HG03159 (cell line): ENCODE measurements around the gene KLKB1.

Experiments used
- ATAC-seq: cut with Tn5 transposase; IDR thresholded peaks from one replicate; pipeline ENCODE4 v1.9.1; 2021; ENCODE audit warnings: mild to moderate bottlenecking, moderate library complexity; ENCODE audit not compliant: unreplicated experiment

KLKB1 gene

GRCh38 chr4:186227221-186227620 lies at the start of gene KLKB1:
KLKB1 (plus strand) TSS chr4:186227507; CDS start chr4:186228196, 689 bp downstream.
- ATAC-seq, result no peak

DNA sequence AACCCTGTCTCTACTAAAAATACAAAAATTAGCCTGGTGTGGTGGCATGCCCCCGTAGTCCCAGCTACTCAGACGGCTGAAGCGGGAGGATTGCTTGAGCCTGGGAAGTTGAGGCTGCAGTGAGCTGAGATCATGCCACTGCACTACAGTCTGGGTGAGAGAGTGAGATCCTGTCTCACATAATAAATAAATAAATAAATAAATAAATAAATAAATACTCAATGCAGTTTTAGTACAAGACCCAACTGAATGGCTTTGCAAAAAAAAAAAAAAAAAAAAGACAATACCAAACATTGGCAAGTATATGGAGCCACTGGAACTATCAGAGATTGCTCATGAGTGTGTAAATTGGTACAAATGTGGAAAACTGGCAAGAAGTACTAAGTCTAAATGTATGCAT lies 39.2 kb upstream of the KLKB1 start:
- no peak for ATAC-seq

GRCh38 chr4:186189656-186190055 lies 37.7 kb upstream of the KLKB1 start:
- ATAC-seq, result no peak

DNA sequence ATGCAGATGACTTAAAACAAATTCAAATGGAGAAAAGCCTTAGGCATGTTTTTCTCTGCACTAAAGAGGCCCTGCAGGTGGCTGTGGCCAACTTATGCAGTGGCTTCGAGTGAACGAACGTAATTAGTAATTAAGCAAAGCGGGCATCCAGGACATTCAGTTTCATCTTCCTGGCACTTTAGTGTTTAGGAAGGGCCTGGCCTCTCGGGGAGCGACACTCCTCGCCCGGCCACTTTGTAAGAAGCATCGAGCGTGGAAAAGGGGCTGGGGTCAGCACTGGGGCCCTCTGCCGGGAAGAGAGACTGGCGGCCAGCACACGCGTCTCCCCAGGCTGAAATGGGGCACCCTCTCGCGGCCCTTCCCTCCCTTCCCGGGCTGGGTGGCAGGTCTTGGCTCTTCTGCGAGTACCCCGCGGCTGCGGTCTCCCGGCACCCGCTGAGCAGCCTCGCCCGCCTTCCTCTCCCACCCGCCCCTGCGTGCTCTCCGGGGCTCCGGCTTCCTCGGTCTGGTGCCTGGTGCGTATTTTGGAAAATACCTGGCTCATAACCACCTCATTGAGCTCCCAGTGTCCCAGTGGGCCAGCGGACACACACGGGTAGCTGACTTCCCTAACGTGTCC lies 36.6 kb upstream of the KLKB1 start:
- peak; percentile 29 for ATAC-seq

GRCh38 chr4:186191200-186192065 lies 35.9 kb upstream of the KLKB1 start, which contains the start of gene CYP4V2:
CYP4V2 (plus strand) TSS chr4:186191567; CDS start chr4:186191824, 257 bp downstream.
- ATAC-seq, result peak; percentile 89

GRCh38 chr4:186192066-186192612 lies 35.2 kb upstream of the KLKB1 start:
- peak; percentile 19 for ATAC-seq

GRCh38 chr4:186193851-186194250 lies 33.5 kb upstream of the KLKB1 start:
- ATAC-seq, result no peak

GRCh38 chr4:186196063-186196462 lies 31.2 kb upstream of the KLKB1 start:
- no peak for ATAC-seq

DNA sequence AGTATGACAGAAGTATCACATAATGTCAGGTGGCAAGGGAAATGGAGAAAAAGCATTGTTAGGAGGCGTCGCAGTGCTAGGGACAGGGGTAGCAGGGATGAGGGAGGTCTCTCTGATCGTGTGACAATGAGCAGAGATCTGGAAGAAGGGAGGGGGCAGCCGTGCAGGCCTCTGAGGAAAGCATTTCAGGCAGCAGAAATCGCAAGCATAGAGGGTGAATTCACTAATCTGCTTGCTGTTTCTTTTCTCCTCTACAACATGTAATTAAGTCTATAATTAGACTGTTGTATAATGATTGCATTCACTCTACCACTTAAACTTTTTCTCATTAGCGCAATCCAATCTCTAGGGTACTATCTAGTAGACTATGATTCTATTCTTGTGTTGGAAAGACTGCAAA lies 26.8 kb upstream of the KLKB1 start:
- no peak for ATAC-seq

DNA sequence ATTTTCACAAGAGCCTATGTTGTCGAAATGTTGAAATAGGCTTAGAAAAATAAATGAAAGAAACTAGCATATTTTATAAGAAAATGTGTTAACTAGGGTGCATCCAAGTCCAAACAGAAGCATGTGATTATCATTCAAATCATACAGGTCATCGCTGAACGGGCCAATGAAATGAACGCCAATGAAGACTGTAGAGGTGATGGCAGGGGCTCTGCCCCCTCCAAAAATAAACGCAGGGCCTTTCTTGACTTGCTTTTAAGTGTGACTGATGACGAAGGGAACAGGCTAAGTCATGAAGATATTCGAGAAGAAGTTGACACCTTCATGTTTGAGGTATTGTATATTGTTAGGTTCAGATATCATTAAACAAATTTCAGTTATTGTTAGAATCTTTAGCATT lies 26.3 kb upstream of the KLKB1 start:
- no peak for ATAC-seq

DNA sequence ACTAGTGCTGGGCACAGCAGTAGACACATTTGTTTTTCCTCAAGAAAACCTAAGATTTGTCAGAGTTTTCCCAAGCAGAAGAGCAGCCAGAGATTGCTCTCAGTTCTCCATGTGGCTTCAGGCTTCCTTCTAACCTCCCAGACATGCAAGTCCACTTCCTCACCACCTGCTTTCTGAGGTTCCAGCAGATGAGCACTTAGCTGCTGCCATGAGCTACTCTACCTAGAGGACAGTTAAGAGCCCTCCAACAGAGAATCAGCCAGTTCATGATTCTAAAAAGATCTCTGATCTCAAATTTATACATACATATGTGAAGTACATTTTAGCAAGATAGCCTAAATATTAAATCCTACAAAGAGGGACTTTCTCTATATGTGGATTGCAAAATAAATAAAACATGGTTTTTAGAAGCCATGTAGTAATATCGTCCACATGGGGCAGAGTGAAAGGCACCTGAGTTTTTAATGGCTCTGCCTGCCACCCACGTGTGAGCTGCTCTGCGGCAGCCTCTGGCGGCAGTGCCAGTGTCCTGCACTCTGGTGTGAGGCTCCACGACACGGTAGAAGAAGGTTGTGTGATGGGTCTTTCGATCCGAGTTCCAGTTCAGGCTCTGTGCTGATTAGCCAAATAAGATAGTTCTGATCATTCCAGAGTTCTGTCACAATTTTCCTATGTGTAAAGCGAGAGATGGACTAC lies 25.6 kb upstream of the KLKB1 start:
- ATAC-seq, result peak; percentile 96

- ATAC-seq, result no peak
Measured at GRCh38 chr4:186202490-186203140, 24.7 kb upstream of the KLKB1 start.

DNA sequence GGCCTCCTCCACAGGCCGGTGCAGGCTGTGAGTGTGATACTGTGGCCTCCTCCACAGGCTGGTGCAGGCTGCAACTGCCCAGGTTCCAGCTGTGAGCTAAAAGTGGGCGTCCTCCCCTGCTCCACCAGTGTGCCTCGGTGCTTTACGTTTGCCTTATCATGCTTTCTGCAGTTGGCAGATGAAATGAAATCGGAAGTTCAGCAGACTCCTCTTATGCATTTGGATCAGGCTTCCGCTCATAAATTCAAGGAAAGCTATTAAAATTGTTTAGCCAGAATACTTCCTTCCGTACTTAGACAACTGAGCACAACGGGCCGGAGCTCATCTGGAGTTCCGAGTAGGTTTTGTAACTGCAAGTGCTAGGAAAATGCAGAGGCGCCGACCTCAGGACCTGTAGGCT lies 23.9 kb upstream of the KLKB1 start:
- no peak for ATAC-seq

DNA sequence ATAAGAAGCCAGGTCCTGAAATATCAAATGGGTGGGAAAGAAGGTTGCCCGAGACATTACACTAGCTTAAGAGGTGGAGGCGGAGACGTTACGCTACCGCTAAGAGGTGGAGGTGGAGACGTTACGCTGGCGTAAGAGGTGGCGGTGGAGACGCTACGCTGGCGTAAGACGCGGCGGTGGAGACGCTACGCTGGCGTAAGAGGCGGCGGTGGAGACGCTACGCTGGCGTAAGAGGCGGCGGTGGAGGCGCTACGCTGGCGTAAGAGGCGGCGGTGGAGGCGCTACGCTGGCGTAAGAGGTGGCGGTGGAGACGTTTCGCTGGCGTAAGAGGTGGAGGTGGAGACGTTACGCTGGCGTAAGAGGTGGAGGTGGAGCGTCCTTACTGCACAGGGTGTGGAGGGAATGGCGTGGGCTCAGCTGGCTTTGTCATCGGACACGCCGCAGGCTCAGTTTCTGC lies 23.2 kb upstream of the KLKB1 start:
- ATAC-seq, result peak; percentile 62

DNA sequence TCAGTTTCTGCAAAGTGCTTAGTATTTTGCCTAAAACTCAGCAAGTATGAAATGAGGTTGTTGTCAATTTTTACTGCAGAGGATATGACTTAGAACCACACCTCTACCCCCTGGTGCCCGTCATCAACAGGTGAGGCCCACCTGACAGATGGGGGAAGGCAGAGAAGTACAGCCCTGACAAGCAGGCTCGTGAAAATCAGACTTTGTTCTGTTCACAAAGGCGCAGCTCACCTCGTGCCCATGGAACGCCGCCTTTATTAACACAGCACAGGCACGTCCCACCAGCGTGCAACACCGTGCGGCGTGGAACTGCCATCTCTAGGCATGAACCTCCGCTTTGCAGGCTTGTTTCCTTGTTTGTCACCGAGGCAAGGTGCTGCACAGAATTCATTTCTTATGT lies 22.6 kb upstream of the KLKB1 start:
- ATAC-seq, result no peak

GRCh38 chr4:186205156-186205555 lies 22.2 kb upstream of the KLKB1 start:
- no peak for ATAC-seq

DNA sequence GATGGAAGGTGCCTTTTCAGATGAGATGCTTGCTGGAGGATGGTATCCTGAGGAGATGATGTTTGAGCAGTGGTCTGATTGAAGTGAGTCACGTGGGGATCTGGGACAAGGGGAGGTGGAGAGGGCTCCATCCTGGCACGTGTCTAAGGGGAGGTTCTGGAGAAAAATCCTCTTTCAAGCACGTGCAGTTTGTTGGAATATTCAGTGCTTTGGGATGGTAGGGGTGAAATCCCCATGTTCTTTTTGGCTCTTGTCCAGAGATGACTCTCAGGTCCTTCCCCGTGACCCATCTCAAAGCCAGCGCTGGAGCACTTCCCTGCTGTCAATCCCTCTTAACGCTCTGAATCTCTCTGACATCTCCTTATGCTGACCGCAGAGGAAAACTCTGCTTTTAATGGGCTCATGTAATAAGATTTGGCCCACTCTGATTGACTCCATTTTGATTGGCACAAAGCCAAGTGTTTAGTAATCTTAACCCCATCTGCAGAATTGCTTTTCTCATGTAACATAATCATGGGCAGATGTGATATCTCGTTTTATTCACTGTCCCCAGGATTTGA lies 10.8 kb upstream of the KLKB1 start:
- no peak for ATAC-seq

DNA sequence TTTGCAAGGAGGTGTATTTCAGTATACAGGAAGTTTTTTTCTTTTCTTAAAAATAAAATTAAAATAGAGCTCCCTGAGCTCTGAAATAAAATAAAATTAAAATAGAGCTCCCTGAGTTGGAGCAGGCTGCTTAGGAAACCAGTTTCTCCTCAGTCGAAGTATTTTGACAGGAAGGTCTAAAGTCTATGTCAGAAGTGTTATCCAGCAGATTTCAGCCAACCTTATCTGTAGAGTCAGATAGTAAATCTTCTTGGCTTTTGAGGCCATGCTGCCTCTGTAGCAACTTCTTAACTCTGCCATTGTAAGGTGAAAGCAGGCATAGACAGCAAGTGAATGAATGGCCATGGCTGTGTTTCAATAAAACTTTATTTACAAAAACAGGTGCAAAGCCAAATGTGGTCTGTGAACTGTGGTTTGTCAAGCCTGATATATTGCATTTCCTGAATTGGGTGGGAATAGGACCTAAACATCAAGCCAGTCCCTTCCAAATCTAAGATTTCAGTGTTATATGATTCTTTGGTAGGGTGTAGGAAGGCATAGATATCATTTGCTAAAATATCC lies 9.5 kb upstream of the KLKB1 start:
- no peak for ATAC-seq

DNA sequence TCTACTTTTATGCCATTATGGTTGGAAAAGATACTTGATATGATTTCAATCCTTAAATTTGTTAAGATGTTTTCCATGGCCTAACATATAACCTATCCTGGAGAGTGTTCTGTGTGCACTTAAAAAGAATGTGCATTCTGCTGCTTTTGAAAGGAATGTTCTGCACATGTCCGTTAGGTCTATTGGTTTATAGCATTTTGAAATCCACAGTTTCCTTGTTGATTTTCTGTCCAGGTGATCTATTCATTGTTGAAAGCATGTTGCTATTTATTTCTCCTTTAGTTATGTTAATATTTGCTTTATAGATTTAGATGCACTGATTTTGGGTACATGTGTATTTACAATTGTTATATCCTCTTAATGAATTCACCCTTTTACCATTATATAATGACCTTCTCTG lies 5.7 kb upstream of the KLKB1 start:
- ATAC-seq, result no peak

- ATAC-seq, result no peak
Measured at GRCh38 chr4:186225848-186226247, 1.5 kb upstream of the KLKB1 start.
